GM18951 (cell line): ENCODE measurements around the gene UACA.
"Not testable (repeated sequence)": the region's sequence is repeated elsewhere in the genome, so short reads cannot be mapped to it uniquely, and the experiment has no call there.

Experiments
- POLR2A ChIP-seq: IDR thresholded peaks from 4 replicates; pipeline ENCODE4 v1.6.1; 2011; ENCODE audit warnings: mild to moderate bottlenecking; ENCODE audit not compliant: insufficient read length, insufficient read depth; ENCODE audit errors: extremely low read depth
- in situ Hi-C: fragments of 300-500 bp; cut with MboI; formaldehyde crosslinking; loops from one replicate; pipeline ENCODE4 v1.12.0; 2022; ENCODE audit warnings: low sequenced_read_pairs, mixed read lengths, inconsistent platforms; ENCODE audit not compliant: unreplicated experiment

Gene UACA, protein sequence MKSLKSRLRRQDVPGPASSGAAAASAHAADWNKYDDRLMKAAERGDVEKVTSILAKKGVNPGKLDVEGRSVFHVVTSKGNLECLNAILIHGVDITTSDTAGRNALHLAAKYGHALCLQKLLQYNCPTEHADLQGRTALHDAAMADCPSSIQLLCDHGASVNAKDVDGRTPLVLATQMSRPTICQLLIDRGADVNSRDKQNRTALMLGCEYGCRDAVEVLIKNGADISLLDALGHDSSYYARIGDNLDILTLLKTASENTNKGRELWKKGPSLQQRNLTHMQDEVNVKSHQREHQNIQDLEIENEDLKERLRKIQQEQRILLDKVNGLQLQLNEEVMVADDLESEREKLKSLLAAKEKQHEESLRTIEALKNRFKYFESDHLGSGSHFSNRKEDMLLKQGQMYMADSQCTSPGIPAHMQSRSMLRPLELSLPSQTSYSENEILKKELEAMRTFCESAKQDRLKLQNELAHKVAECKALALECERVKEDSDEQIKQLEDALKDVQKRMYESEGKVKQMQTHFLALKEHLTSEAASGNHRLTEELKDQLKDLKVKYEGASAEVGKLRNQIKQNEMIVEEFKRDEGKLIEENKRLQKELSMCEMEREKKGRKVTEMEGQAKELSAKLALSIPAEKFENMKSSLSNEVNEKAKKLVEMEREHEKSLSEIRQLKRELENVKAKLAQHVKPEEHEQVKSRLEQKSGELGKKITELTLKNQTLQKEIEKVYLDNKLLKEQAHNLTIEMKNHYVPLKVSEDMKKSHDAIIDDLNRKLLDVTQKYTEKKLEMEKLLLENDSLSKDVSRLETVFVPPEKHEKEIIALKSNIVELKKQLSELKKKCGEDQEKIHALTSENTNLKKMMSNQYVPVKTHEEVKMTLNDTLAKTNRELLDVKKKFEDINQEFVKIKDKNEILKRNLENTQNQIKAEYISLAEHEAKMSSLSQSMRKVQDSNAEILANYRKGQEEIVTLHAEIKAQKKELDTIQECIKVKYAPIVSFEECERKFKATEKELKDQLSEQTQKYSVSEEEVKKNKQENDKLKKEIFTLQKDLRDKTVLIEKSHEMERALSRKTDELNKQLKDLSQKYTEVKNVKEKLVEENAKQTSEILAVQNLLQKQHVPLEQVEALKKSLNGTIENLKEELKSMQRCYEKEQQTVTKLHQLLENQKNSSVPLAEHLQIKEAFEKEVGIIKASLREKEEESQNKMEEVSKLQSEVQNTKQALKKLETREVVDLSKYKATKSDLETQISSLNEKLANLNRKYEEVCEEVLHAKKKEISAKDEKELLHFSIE (N-terminal part only)

DNA sequence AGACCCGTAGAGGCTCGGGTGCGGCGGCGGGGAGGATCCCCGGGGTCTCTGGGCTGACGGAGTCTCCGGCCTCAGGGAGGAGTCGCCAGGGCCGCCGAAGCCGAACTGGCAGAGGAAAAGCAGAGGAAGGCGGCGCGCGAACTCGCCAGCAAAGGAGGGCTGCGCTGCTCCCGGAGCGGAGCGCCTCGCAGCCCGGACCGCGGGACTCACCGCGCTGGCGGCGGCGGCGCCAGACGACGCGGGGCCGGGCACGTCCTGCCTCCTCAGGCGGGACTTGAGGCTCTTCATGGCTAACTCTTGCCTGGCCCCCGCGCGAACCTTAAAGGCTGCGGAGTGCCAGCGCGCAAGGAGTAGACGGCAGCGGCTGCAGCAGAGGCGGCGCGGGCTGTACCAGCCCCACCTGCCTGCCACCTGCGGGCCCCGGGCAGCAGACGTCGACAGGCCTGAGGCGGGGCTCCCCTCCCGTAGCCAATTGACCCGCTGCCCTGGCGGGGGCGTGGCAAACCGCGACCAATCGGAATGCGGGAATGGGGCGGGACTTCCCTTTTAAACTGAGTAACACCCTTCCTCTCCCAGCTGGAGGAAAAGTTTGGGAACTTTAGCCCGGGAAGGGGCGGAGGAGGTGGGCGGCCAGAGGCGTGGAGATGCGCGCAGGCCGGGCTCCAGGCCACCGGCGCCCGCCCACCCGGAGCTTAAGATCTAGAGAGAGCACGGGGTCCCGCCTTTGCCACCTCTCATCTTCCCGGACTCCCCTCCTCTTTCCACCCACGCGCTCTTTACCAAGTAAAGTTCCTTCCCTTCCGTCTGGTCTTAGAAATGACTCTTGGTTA, at the start of gene UACA:
UACA (minus strand) TSS at position 439 of the 830 bp plus-strand sequence; CDS start at position 288, 151 bp downstream.
- in situ Hi-C loops: no loop called here
- no peak for TF ChIP-seq POLR2A

DNA sequence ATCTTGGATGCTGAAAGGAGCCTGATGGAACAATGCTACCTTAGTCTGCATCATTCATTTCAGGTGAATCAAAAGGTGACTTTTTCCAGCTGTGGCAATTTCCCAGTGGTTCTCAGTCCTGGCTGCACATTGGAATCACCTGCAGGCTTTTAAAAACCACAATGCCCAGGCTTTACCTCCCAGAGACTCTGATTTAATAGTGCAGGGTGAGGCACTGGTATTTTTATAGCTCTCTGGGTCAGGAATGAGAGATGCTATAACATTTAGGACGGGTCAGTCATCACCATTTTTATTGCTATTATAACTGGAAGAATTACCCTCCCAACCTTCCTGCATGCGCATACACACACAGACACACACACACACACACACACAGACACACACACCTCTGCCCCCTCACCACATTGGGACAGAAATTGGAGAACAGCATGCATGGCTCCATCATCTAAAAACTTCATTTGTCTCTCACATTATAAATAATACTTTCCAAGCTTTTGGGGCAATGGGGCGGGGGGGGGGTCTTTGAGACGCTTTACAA, 49.5 kb upstream of the UACA start:
- in situ Hi-C loops: no loop called here
- no peak for TF ChIP-seq POLR2A

DNA sequence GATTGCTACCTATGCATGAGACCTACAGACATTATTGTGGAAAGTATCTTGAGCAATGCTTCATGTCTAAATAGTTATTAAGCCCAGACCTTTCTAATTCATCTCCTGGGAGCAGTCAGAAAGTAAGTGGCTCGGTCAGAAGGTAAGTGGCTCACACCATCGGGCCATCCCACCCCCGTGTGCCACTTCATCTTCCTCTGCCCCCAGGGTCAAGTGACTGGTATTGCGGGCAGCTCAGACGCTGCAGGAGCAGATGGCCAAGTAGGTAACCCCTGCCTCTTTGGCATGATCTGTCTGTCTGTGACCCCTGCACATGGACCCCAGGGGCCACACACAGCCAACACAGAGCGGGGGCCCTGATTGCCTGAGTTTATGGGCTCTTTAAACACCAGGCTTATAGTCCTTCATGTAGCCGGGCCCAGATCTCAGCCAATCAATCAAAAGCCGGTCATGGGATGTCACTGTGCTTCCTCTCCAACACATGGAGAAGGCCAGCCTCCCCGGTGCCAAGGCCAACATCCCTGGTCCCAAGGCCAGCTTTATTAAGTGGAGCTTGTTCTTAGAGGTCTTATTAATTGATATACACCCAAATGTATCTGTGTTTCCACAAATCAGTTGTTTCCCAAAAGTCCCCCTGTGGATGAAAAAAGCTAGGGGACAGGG, 47.7 kb upstream of the UACA start:
- in situ Hi-C loops: no loop called here
- TF ChIP-seq POLR2A: no peak

DNA sequence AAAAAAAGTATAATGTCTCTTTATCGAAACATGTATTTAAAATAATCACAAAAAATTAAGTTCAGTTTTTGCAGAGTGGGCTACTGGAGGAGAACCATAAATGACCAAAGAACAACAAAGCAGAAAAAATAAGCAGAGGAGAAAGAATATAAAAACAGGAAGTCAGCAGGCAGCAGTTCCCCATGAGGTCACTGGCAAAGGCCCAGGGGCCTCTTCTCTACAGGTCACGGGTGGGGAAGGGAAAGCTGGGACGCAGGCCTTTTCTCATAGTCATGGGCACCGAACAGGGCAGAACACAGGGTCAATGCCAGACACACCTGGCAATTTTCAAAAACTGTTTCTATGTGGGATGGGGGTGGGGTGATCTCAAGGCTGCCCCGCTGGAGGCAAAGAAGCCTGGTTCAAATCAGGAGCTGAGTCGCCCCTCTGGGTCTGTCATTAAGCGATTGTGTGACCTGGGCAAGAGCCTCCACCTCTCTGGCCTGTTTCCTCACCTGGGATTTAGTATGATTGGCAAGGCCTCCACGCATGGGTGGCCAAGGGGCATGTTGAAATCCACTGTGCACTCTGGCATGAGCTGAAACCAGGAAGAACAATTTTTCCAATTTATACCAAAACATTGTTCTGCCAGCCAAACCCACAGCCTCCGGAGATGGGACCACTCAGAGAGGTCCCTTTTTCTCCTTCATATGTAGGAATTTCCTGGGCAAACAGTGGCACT, 43.8 kb upstream of the UACA start:
- no peak for TF ChIP-seq POLR2A
- in situ Hi-C loops: no loop called here

DNA sequence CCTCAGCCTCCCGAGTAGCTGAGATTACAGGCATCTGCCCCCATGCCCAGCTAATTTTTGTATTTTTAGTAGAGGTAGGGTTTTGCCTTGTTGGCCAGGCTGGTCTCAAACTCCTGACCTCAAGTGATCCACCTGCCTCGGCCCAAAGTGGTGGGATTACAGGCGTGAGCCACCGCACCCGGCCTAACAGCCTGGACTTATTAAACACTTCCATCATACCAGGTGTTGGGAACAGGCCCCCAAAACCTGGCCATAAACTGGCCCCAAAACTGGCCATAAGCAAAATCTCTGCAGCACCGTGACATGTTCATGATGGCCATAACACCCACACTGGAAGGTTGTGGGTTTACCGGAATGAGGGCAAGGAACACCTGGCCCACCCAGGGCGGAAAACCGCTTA, 41.0 kb upstream of the UACA start:
- in situ Hi-C loops: not testable (repeated sequence)

DNA sequence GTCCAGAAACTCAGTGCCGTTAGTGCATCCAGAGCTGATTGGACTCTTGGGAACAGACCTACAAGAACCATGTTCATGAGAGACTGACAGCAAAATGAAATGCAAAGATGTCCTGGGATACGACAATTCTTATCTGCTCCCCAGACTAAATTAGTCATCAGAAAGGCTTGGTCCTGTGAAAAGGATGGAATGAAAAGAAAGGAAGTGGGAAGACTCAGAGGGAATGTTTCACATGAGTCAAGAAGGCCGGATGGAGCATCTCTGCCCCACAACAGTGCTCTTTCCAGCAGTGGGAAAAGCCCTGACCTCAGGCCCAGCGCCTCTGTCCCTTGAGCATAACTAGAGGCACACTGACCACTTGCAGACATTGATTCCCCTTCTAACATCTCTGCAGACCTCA, 39.3 kb upstream of the UACA start:
- no peak for TF ChIP-seq POLR2A
- in situ Hi-C loops: no loop called here

DNA sequence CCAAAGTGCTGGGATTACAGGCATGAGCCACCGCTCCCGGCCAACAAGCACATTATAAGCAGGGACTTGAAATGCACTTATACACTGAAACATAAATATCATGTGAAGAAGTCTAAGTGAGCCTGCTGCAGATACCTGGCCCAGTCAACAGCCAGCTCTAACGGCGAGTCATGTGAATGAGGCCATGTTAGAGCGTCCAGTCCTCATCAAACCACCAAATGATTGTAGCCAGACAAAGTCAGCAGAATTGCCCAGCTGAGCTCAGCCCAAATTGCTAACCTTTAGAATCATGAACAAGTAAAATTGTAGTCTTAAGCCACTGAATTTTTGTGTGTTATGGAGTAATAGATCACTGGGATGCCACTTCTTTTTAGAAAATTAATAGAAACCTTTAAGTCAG, 37.8 kb upstream of the UACA start:
- TF ChIP-seq POLR2A: no peak
- in situ Hi-C loops: no loop called here

DNA sequence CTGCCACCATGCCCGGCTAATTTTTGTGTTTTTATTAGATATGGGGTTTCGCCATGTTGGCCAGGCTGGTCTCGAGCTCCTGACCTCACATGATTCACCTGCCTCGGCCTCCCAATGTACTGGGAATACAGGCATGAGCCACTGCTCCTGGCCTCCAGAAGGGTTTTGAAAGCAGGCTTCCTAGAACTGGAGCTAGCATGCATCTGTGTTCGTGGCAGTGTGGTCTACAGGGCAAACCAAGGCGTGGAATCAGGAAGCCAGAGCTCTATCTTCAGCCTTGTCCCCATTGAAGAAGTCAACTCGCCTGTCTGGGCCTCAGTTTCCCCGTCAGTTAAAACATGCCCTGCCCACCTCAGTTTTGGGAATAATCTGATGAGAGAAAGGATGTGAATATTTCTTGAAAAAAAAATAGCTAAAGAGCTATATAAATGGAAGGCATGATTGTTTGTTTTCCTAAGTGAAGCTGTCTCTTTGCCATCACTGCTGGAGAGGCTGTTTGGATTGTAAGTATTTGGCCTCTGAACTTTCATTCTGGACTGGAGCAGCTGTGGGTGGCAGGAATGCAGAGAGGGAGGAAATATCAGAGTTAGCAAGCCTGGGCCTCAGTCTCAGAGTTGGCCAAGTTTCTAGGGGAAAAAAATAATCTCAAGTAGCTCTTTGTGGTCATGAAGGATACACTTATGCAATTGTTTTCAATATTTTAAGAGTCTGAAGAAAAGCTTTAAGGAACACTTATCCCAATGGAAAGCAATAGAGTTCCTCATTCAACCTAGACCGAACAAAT, 36.5 kb upstream of the UACA start:
- in situ Hi-C loops: loop anchor here (25.0 kb wide), 1 partner anchor 1313 kb away; no protein-coding TSS in a partner anchor
- TF ChIP-seq POLR2A: no peak

DNA sequence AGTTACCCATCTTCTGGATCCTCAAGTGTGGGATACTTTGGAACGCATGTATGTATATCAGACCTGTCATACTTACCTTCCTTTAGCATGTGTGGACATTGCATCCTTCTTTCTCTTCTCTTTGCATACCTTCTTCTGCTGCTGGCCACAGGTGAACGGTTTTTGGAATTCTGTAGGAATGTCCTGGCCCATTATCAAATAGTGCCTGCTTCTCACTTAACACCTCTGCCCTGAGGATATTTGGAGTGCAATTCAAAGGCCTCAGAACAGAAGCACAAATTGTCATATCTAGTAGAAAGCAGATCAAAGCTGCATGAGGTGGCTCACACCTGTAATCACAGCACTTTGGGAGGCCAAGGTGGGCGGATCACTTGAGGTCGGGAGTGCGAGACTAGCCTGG, 34.1 kb upstream of the UACA start:
- in situ Hi-C loops: loop anchor here (25.0 kb wide), 1 partner anchor 1310 kb away; no protein-coding TSS in a partner anchor
- TF ChIP-seq POLR2A: no peak
